Fibroblast of lung (primary cell): Measurements from ENCODE around the gene ANXA3. TPM values are rescaled to one million over a fixed set of nuclear protein-coding genes. Genes with fewer than 3 reads are reported as not detected.

Source experiments
- DNase-seq, 2 donors: peaks; one replicate each; pipeline versions ENCODE4 v3.0.0 to v3.0.0-alpha.2; 2010; ENCODE audit warnings: low read depth in 2 of 2
- H2AFZ ChIP-seq: 2 replicates; pipeline ENCODE4 v1.5.1; 2012; ENCODE audit warnings: low read length, control low read depth, inconsistent platforms
- H3K27ac ChIP-seq: 2 replicates; pipeline ENCODE4 v1.5.1; 2011; ENCODE audit warnings: low read length, control low read depth; ENCODE audit not compliant: insufficient read depth
- H3K27me3 ChIP-seq: 2 replicates; pipeline ENCODE4 v1.5.1; 2011; ENCODE audit warnings: mild to moderate bottlenecking, low read length; ENCODE audit not compliant: control insufficient read depth, insufficient read depth
- H3K36me3 ChIP-seq: 2 replicates; pipeline ENCODE4 v1.5.1; 2011; ENCODE audit warnings: low read length; ENCODE audit not compliant: control insufficient read depth, insufficient read depth
- H3K4me1 ChIP-seq: 2 replicates; pipeline ENCODE4 v1.5.1; 2011; ENCODE audit warnings: low read length; ENCODE audit not compliant: control insufficient read depth, insufficient read depth; ENCODE audit errors: extremely low read depth
- H3K4me2 ChIP-seq: 2 replicates; pipeline ENCODE4 v1.5.1; 2011; ENCODE audit warnings: low read length, control low read depth; ENCODE audit not compliant: insufficient read depth; ENCODE audit errors: extremely low read depth
- H3K4me3 ChIP-seq, 4 experiments: fragments of 200-600 bp in 1 of 4; sonication (generic) in 1 of 4; replicated peaks in 1 of 4; 2 replicates each; pipeline ENCODE4 v1.5.1; 2011 to 2016; ENCODE audit warnings: low read length in 4 of 4, low read depth in 3 of 4, mild to moderate bottlenecking in 3 of 4, control low read depth in 2 of 4, inconsistent platforms in 1 of 4, mixed read lengths in 1 of 4; ENCODE audit not compliant: insufficient read depth in 1 of 4; ENCODE audit errors: control extremely low read depth in 1 of 4
- H3K79me2 ChIP-seq: 2 replicates; pipeline ENCODE4 v1.5.1; 2012; ENCODE audit warnings: mild to moderate bottlenecking, low read length, inconsistent platforms; ENCODE audit not compliant: control insufficient read depth, insufficient read depth
- H3K9ac ChIP-seq: 2 replicates; pipeline ENCODE4 v1.5.1; 2011; ENCODE audit warnings: mild to moderate bottlenecking, low read length, control low read depth; ENCODE audit not compliant: insufficient read depth
- H3K9me3 ChIP-seq: 2 replicates; pipeline ENCODE4 v1.5.1; 2012; ENCODE audit warnings: low read depth, low read length; ENCODE audit not compliant: control insufficient read depth, insufficient read depth
- H4K20me1 ChIP-seq: 2 replicates; pipeline ENCODE4 v1.5.1; 2011; ENCODE audit warnings: low read length; ENCODE audit not compliant: control insufficient read depth, insufficient read depth; ENCODE audit errors: extremely low read depth
- EZH2 ChIP-seq: IDR thresholded peaks from 2 replicates; pipeline ENCODE4 v1.5.1; 2012; ENCODE audit warnings: low read length, control low read depth, mild to moderate bottlenecking; ENCODE audit errors: missing control alignments
- polyA plus RNA-seq, 2 donors: library from polyadenylated mRNA; depleted of rRNA in 1 of 2; stranded (reverse) in 1 of 2; unstranded in 1 of 2; fragments of >200 nt; gene quantifications; 2 replicates each; pipeline ENCODE4 v1.2.1, GENCODE V29; 2011 to 2012; ENCODE audit warnings: missing spikeins in 1 of 2
- total RNA-seq: library from RNA; depleted of rRNA; stranded (reverse); fragments of >200 nt; gene quantifications from 2 replicates; pipeline ENCODE4 v1.2.1, GENCODE V29; 2014
- TF ChIP-seq, protein P1 (sequence below), 2 donors: IDR thresholded peaks in 1 of 2; conservative IDR thresholded peaks in 1 of 2; 1 replicate in 1 of 2; 2 replicates in 1 of 2; pipeline ENCODE4 v1.5.1; 2011 to 2012; ENCODE audit warnings: low read length in 2 of 2, control low read depth in 1 of 2, inconsistent platforms in 1 of 2, low read depth in 1 of 2, mild to moderate bottlenecking in 1 of 2

The ANXA3 gene
- total and polyA plus RNA-seq, 2 donors (not counting 1 experiment from before 2014, with no cell fraction given) = 9.7 to 9.9 TPM

DNA sequence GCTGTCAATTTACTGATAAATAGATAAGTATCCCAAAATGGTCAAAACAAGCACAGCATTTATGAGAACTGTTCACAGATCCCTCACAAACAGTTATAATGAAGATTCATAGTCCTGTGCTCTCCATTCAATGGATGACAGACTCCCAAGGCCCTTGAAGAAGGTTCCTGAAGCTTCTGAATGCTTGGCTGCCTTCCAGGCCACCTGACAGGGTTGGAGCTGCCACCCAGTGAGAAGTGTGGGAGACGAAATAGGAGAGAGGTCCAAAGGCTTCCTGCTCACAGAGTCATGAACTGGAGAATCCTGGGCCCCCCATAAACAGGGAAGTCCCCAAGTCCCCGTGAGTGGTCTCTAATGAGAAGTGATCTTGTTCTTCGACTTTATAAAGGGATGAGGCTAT is 26.0 kb upstream of the ANXA3 start:
- no peaks in the 10 kb centered on the region for H4K20me1 ChIP-seq
- H3K4me2 ChIP-seq = no peak overlapping the region
- TF ChIP-seq EZH2 = no peak
- TF ChIP-seq, protein P1, sequence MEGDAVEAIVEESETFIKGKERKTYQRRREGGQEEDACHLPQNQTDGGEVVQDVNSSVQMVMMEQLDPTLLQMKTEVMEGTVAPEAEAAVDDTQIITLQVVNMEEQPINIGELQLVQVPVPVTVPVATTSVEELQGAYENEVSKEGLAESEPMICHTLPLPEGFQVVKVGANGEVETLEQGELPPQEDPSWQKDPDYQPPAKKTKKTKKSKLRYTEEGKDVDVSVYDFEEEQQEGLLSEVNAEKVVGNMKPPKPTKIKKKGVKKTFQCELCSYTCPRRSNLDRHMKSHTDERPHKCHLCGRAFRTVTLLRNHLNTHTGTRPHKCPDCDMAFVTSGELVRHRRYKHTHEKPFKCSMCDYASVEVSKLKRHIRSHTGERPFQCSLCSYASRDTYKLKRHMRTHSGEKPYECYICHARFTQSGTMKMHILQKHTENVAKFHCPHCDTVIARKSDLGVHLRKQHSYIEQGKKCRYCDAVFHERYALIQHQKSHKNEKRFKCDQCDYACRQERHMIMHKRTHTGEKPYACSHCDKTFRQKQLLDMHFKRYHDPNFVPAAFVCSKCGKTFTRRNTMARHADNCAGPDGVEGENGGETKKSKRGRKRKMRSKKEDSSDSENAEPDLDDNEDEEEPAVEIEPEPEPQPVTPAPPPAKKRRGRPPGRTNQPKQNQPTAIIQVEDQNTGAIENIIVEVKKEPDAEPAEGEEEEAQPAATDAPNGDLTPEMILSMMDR (conservative IDR thresholded peaks at IDR 0.05 in 1 of 2, IDR thresholded peaks at IDR 0.05 in 1 of 2; ENCODE audit: low read depth in 1 of 2, low read length in 2 of 2) = no peak
- no peaks in the 10 kb centered on the region for H3K79me2 ChIP-seq
- no peaks in the 10 kb centered on the region for H3K9me3 ChIP-seq
- no peak overlapping the region for H3K9ac ChIP-seq
- H3K4me1 ChIP-seq = peaks cover 13% of the 10 kb centered on the region
- H3K36me3 ChIP-seq = no peaks in the 10 kb centered on the region
- H3K27me3 ChIP-seq = no peaks in the 10 kb centered on the region
- H3K27ac ChIP-seq = no peak overlapping the region
- H3K4me3 ChIP-seq = no peak overlapping the region
- DNase-seq = no peak
- H2AFZ ChIP-seq = no peak overlapping the region

DNA sequence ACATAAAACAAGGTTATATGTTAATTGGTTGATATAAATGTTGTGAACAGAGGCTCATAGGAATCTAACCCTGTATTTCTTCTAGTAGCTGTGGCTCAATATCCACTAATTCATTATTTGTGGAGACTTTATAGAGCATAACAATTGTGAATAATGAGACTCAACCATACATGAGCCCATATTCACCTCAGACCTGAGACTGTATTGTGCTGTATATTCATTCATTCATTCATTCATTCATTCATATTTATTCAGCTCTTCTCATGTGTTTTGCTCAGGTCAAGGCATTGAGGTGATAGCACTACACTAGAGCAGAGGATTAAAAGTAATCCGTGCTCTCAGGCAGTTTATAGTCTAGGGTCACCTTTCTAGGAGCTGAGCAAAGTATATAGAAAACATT is 24.5 kb upstream of the ANXA3 start:
- TF ChIP-seq, protein P1 (conservative IDR thresholded peaks at IDR 0.05 in 1 of 2, IDR thresholded peaks at IDR 0.05 in 1 of 2; ENCODE audit: low read depth in 1 of 2, low read length in 2 of 2) = no peak
- TF ChIP-seq EZH2 = no peak
- H3K4me2 ChIP-seq = no peak overlapping the region
- peaks cover 13% of the 10 kb centered on the region for H3K4me1 ChIP-seq
- H3K27me3 ChIP-seq = no peaks in the 10 kb centered on the region
- no peak overlapping the region for H3K9ac ChIP-seq
- no peaks in the 10 kb centered on the region for H3K36me3 ChIP-seq
- H3K27ac ChIP-seq = no peak overlapping the region
- H4K20me1 ChIP-seq = no peaks in the 10 kb centered on the region
- no peak overlapping the region for H3K4me3 ChIP-seq
- no peak overlapping the region for H2AFZ ChIP-seq
- H3K79me2 ChIP-seq = no peaks in the 10 kb centered on the region
- H3K9me3 ChIP-seq = no peaks in the 10 kb centered on the region
- no peak for DNase-seq

GRCh38 chr4:78527555-78527954 is 24.0 kb upstream of the ANXA3 start:
- no peak overlapping the region for H2AFZ ChIP-seq
- H3K4me1 ChIP-seq = peaks cover 13% of the 10 kb centered on the region
- no peak overlapping the region for H3K9ac ChIP-seq
- no peaks in the 10 kb centered on the region for H4K20me1 ChIP-seq
- H3K4me3 ChIP-seq = no peak overlapping the region
- no peaks in the 10 kb centered on the region for H3K79me2 ChIP-seq
- H3K27me3 ChIP-seq = no peaks in the 10 kb centered on the region
- no peak for DNase-seq
- TF ChIP-seq, protein P1 (conservative IDR thresholded peaks at IDR 0.05 in 1 of 2, IDR thresholded peaks at IDR 0.05 in 1 of 2; ENCODE audit: low read depth in 1 of 2, low read length in 2 of 2) = no peak
- TF ChIP-seq EZH2 = no peak
- no peak overlapping the region for H3K4me2 ChIP-seq
- no peaks in the 10 kb centered on the region for H3K9me3 ChIP-seq
- no peak overlapping the region for H3K27ac ChIP-seq
- H3K36me3 ChIP-seq = no peaks in the 10 kb centered on the region
